Left ventricle myocardium inferior (tissue), 1 donor: ENCODE measurements around the gene ZSCAN16. TPM values are rescaled to one million over a fixed set of nuclear protein-coding genes. Genes with fewer than 3 reads are reported as not detected.

Experiments
- DNase-seq: peaks from one replicate; pipeline ENCODE4 v3.0.0-alpha.2; 2020
- H3K27ac ChIP-seq: fragments of 200-600 bp; replicated peaks from 2 replicates; pipeline ENCODE4 v1.8.0; 2021
- H3K27me3 ChIP-seq: fragments of 200-600 bp; 2 replicates; pipeline ENCODE4 v1.8.0; 2021; ENCODE audit warnings: low read depth
- H3K36me3 ChIP-seq: fragments of 200-600 bp; 2 replicates; pipeline ENCODE4 v1.8.0; 2021
- H3K4me1 ChIP-seq: fragments of 200-600 bp; 2 replicates; pipeline ENCODE4 v1.8.0; 2021
- H3K4me3 ChIP-seq: fragments of 200-600 bp; 2 replicates; pipeline ENCODE4 v1.8.0; 2021; ENCODE audit warnings: mild to moderate bottlenecking, moderate library complexity
- H3K9me3 ChIP-seq: fragments of 200-600 bp; replicated peaks from 2 replicates; pipeline ENCODE4 v1.8.0; 2021
- intact Hi-C: fragments of 100-400 bp; cut with micrococcal nuclease; formaldehyde crosslinking; loops from one replicate; pipeline ENCODE4 v1.11.0; 2022
- total RNA-seq: library from RNA; stranded (reverse); fragmentation: NEBNext Ultra II Directional; extraction: Animal tissue kit (Norgen Biotek cat#: 25700); gene quantifications from one replicate; pipeline ENCODE4 v1.2.1, GENCODE V29; 2021
- TF ChIP-seq, protein P1 (sequence below): fragments of 200-600 bp; IDR thresholded peaks from 2 replicates; pipeline ENCODE4 v1.8.0; 2021; ENCODE audit warnings: antibody characterized with exemption, mild to moderate bottlenecking, borderline replicate concordance
- donor health status: DM: no; HTN: yes; CAD: no; lungs with severe emphysema.

Gene ZSCAN16
- total RNA-seq, 1 donor from 2014 or later: 2.1 TPM

DNA sequence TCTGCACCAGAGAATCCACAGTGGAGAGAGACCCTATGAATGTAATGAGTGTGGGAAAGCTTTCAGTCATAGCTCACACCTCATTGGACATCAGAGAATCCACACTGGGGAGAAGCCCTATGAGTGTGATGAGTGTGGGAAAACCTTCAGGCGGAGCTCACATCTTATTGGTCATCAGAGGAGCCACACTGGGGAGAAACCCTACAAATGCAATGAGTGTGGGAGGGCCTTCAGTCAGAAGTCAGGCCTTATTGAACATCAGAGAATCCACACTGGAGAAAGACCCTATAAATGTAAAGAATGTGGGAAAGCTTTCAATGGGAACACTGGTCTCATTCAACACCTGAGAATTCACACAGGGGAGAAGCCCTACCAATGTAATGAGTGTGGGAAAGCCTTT, 29.1 kb downstream of the ZSCAN16 start:
- DNase-seq: no peak
- H3K4me1 ChIP-seq: no peaks in the 10 kb centered on the region
- TF ChIP-seq, protein P1, sequence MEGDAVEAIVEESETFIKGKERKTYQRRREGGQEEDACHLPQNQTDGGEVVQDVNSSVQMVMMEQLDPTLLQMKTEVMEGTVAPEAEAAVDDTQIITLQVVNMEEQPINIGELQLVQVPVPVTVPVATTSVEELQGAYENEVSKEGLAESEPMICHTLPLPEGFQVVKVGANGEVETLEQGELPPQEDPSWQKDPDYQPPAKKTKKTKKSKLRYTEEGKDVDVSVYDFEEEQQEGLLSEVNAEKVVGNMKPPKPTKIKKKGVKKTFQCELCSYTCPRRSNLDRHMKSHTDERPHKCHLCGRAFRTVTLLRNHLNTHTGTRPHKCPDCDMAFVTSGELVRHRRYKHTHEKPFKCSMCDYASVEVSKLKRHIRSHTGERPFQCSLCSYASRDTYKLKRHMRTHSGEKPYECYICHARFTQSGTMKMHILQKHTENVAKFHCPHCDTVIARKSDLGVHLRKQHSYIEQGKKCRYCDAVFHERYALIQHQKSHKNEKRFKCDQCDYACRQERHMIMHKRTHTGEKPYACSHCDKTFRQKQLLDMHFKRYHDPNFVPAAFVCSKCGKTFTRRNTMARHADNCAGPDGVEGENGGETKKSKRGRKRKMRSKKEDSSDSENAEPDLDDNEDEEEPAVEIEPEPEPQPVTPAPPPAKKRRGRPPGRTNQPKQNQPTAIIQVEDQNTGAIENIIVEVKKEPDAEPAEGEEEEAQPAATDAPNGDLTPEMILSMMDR: no peak
- no peak overlapping the region for H3K27ac ChIP-seq
- no peak overlapping the region for H3K4me3 ChIP-seq
- H3K27me3 ChIP-seq: no peaks in the 10 kb centered on the region
- peaks cover 99% of the 10 kb centered on the region for H3K36me3 ChIP-seq
- H3K9me3 ChIP-seq: no peaks in the 10 kb centered on the region
- intact Hi-C loops: no loop called here

- Histone ChIP-seq H3K36me3 (peaks cover 93% of the 10 kb centered on the region), H3K27me3 (no peaks in the 10 kb centered on the region), H3K4me1 (no peaks in the 10 kb centered on the region), H3K27ac (no peak overlapping the region), H3K4me3 (no peak overlapping the region), H3K9me3 (no peaks in the 10 kb centered on the region)
- intact Hi-C loops: no loop called here
- TF ChIP-seq, protein P1: no peak
- DNase-seq: no peak
These were observed 29.9 kb downstream of the ZSCAN16 start for GRCh38 chr6:28154357-28154756.

DNA sequence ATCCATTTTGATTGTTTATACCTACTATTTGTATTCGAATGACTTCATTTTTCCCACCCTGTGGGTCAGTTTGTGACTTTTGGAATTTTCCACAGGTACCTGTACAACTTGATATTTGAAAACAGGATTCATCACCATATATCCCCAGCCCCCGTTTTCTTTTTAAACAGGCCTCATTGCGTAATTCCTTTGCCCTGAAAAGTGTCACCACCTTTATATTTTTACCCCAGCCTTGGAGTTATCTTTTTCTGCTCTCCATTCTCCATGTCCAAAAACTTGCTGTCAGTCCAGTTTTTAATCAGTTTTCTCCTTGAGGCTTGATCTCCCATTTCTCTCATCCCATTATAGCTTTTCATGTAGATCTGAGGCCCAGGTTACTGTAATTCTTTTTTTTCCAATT, 33.9 kb downstream of the ZSCAN16 start:
- TF ChIP-seq, protein P1: no peak
- peaks cover 16% of the 10 kb centered on the region for H3K4me1 ChIP-seq
- no peak overlapping the region for H3K4me3 ChIP-seq
- H3K36me3 ChIP-seq: peaks cover 54% of the 10 kb centered on the region
- no peaks in the 10 kb centered on the region for H3K9me3 ChIP-seq
- H3K27ac ChIP-seq: no peak overlapping the region
- intact Hi-C loops: no loop called here
- no peaks in the 10 kb centered on the region for H3K27me3 ChIP-seq
- DNase-seq: no peak

- Histone ChIP-seq H3K36me3 (peaks cover 46% of the 10 kb centered on the region), H3K27me3 (no peaks in the 10 kb centered on the region), H3K27ac (no peak overlapping the region), H3K4me3 (no peak overlapping the region), H3K9me3 (no peaks in the 10 kb centered on the region), H3K4me1 (peaks cover 16% of the 10 kb centered on the region)
- TF ChIP-seq, protein P1: no peak
- intact Hi-C loops: no loop called here
- DNase-seq: no peak
These were observed 34.7 kb downstream of the ZSCAN16 start for GRCh38 chr6:28159029-28159607.

GRCh38 chr6:28160233-28160632, 35.8 kb downstream of the ZSCAN16 start:
- intact Hi-C loops: no loop called here
- no peak for DNase-seq
- Histone ChIP-seq H3K27ac (no peak overlapping the region), H3K4me1 (peaks cover 16% of the 10 kb centered on the region), H3K36me3 (peaks cover 35% of the 10 kb centered on the region), H3K27me3 (no peaks in the 10 kb centered on the region), H3K9me3 (no peaks in the 10 kb centered on the region), H3K4me3 (no peak overlapping the region)
- TF ChIP-seq, protein P1: no peak
